ENCODE results near the gene RPS3. TPM values are rescaled to one million over a fixed set of nuclear protein-coding genes. Genes with fewer than 3 reads are reported as not detected.

Gene RPS3
- 1,703 and 1,758 TPM in 2 replicates for total RNA-seq

DNA sequence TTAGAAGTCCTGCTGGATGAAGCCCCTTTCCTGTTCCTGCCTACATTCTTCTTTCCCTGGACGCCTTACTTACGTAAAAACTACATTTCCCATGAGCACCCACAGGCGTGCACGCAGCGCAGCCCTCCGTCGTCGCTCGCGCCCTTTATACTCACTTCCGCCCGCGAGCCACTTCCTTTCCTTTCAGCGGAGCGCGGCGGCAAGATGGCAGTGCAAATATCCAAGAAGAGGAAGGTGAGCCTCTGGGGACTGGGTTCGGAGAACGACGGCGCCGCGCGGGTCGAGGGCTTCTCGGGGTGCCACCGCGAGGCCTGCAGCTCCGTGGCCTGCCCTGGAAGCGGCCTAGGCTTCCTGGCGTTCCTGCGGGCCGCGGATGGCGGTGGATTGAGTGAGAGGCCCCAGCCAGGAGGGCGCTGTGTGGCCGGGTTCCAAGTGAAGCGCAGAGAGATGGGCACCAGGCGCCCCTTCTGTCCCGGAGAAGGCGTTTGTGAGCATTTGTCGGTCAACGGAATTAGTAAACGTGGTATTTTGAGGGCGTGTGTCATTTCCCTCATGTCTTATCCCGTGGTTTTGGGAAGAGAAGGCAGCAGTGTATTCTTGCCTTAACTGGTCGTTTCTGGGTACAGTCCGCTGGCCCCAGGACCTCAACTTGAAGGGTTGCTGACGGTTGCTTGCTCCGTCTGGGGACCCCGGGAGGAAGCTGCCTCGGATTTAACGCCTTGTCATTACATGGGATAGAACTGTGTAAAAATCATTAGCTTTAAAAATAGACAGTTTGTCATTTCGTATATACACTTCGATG lies at the start of gene RPS3:
TSS of gene RPS3 (plus strand) at position 175 of the 802 bp plus-strand sequence. CDS start at position 205, 30 bp downstream.
- TF ChIP-seq, protein P1, sequence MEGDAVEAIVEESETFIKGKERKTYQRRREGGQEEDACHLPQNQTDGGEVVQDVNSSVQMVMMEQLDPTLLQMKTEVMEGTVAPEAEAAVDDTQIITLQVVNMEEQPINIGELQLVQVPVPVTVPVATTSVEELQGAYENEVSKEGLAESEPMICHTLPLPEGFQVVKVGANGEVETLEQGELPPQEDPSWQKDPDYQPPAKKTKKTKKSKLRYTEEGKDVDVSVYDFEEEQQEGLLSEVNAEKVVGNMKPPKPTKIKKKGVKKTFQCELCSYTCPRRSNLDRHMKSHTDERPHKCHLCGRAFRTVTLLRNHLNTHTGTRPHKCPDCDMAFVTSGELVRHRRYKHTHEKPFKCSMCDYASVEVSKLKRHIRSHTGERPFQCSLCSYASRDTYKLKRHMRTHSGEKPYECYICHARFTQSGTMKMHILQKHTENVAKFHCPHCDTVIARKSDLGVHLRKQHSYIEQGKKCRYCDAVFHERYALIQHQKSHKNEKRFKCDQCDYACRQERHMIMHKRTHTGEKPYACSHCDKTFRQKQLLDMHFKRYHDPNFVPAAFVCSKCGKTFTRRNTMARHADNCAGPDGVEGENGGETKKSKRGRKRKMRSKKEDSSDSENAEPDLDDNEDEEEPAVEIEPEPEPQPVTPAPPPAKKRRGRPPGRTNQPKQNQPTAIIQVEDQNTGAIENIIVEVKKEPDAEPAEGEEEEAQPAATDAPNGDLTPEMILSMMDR (IDR thresholded peaks at IDR 0.05; ENCODE audit: insufficient read depth, low read depth, low read length), result peak; percentile 8
- peak; percentile 93 for DNase-seq (ENCODE audit: low read depth)
- H3K4me3 ChIP-seq (ENCODE audit: low read depth, low read length), result peak within 1 kb of the TSS; percentile 81

DNA sequence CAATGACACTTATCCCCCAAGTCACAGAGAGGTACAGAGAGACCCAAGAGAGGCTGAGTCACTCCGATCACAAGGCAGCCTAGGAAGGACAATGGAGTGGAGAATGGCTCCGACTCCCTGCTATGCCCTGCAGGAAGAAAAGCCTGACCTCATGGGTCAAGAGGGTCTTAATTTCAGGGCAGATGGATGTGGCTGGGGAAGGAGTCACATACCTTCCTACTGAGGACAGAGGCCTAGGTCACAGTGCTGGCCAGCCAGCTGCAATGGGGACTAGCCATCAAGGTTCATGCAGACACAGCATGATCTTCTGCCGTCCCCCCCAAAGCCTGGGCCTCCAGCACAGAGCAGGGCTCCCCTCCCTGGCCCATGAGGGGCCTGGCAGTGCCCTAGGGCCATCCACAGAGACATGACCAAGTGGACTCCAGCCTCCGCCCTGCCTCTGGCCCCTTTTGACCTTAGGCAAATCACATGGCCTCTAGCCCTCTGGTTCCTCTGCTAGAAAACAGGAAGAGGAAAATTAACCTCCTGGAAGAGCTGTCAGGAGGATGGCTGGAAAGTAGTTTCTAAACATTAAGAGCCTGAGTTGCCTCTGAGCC lies 49.7 kb upstream of the RPS3 start:
- TF ChIP-seq, protein P1 (IDR thresholded peaks at IDR 0.05; ENCODE audit: insufficient read depth, low read depth, low read length), result no peak
- peak overlapping the region; percentile 76 for H3K4me3 ChIP-seq (ENCODE audit: low read depth, low read length)
- no peak for DNase-seq (ENCODE audit: low read depth)

DNA sequence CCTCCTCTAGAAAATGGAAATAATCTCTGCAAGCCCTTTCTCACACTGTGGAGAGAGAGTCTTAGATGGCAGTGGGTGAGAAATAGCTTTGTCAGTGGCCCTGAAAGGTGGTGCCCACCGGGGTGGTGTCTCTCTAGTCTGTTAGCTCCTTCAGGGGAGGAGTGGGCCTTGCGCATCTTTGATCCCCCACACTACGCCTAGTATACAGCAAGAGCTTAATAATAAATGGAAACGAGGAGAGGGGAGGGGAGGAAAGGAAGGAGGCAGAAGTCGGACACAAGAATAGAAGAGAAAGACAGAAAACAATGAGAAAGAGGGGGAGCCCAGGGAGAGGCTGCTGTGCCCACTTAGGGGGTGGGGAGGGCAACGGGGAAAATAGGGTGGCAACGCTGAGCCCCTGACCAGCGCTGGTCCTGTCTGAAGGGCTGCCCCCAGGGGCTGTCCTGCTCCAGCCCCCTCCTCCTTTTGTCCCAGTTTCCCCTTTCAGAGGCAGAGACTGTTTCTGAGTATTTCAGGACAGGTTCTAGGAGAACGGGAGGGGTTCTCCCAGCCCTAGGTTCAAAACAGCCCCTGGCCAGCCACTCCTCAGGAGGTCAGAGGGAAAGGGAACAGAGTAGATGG lies 49.1 kb upstream of the RPS3 start:
- TF ChIP-seq, protein P1 (IDR thresholded peaks at IDR 0.05; ENCODE audit: insufficient read depth, low read depth, low read length), result no peak
- peak overlapping the region; percentile 76 for H3K4me3 ChIP-seq (ENCODE audit: low read depth, low read length)

DNA sequence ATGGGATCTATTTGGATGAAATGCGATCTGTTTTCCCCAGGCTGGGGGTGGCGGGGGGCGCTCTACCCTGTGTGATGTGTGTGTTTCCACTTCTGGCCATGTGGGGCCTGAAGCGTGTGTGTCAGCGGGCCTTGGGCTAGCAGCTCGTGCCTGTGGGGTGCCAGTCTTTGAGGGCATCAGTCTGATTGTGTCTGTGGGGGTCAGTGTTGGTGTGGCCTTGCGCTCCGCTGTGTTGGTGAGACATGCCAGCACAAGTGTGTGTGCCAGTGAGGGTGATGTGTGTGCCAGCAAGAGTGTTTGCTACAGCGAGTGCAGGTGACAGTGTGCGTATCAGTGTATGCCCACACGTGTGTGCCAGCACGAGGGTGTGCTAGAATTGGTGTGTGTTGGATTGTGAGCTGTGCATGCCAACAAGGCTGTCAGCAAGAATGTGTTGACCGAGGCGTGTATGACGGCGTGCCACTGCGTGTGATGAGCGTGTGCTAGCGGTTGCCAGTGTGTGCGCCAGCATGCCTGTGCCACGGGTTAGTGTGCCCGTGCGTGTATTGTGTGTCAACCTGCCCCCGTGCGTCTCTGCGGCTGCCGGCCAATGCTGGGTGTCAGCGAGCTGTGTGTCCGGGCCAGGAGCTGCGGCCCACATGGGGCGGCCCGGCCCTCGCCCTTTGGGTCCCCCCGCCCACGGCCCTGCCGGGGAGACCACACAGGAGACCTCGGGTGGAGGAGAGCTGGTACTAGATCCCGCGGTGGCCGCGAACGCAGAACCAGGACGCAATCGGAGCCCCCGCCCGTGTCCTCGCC lies 48.4 kb upstream of the RPS3 start:
- H3K4me3 ChIP-seq (ENCODE audit: low read depth, low read length), result peak overlapping the region; percentile 76

More for the DNA sequence above, 49.1 kb upstream of the RPS3 start:
- no peak for DNase-seq (ENCODE audit: low read depth)

DNA sequence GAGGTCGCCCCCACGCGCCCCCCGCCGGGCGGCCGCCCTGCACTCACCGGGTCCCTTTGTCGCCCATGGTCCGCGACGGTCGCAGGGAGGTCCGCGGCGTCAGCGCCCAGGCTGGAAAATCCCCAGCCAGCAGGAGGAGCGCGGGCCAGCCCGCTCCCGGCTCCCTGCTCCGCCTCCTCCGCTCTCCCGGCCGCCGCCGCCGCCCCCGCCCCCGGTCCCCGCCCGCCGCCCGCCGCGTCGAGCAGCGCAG lies 47.9 kb upstream of the RPS3 start, which contains the start of gene ARRB1:
TSS of gene ARRB1 (minus strand) at position 121 of the 250 bp plus-strand sequence. CDS start at position 67, 54 bp downstream.
- TF ChIP-seq, protein P1 (IDR thresholded peaks at IDR 0.05; ENCODE audit: insufficient read depth, low read depth, low read length), result no peak
- peak within 1 kb of the TSS; percentile 76 for H3K4me3 ChIP-seq (ENCODE audit: low read depth, low read length)
- DNase-seq (ENCODE audit: low read depth), result no peak

More for the DNA sequence above, 48.4 kb upstream of the RPS3 start:
- TF ChIP-seq, protein P1 (IDR thresholded peaks at IDR 0.05; ENCODE audit: insufficient read depth, low read depth, low read length), result no peak
- peak; percentile 41 for DNase-seq (ENCODE audit: low read depth)

DNA sequence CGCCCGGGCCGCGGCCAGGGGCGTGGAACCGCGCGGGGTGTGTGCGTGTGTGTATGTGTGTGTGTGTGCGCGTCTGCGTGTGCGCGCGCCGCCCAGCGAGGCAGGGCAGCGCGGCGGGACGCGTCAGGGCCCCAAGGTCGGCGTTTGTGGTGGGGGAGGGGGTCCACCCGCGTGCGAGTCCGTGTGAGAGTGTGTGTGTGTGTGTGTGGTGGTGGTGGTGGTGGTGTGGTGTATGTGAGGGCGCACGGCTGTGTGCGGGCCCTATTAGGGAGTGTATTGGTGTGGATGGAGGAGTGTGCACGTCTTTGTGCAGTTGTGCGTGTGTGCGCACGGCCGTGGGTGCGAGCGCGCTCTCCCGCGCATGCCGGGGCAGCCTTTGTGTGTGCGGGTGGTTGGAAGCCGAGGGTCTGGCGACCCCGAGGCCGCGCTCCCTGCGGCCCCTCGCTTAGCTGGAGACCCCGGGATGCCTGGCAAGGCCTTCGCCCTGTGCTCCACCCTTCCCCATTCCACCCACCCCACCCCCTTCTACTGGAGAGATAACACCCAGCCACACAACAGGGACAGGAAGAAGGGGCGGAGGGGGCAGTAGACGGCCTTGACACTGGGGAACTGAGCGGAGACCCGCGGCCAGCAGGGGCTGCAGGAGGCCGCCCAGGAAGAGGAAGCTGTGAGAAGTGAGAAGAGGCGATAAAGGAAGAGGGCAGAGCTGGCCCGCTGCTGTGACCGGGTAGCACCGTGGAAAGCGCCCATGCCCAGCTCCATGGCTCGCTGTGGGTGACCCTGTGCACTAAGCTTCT lies 47.3 kb upstream of the RPS3 start:
- peak; percentile 64 for DNase-seq (ENCODE audit: low read depth)
- TF ChIP-seq, protein P1 (IDR thresholded peaks at IDR 0.05; ENCODE audit: insufficient read depth, low read depth, low read length), result peak; percentile 11
- peak overlapping the region; percentile 76 for H3K4me3 ChIP-seq (ENCODE audit: low read depth, low read length)

Data from fibroblast of villous mesenchyme (primary cell).